ENCODE data around the gene CYP2E1. TPM values are rescaled to one million over a fixed set of nuclear protein-coding genes. Genes with fewer than 3 reads are reported as not detected.
"Not testable (repeated sequence)": the region's sequence is repeated elsewhere in the genome, so short reads cannot be mapped to it uniquely, and the experiment has no call there.

The CYP2E1 gene
- polyA plus RNA-seq, 1 of the 3 experiments (the other 2 are of a cell fraction) = 0.61 TPM

- H2AFZ ChIP-seq (ENCODE audit: low read depth); H3K4me1 ChIP-seq (ENCODE audit: control insufficient read depth in 1 of 2, insufficient read depth in 2 of 2, low read depth in 1 of 2, low read length in 1 of 2); H3K4me3 ChIP-seq (ENCODE audit: low read depth in 2 of 2, low read length in 1 of 2); H3K9me3 ChIP-seq; POLR2A ChIA-PET; DNase-seq; H3K9ac ChIP-seq; H4K20me1 ChIP-seq (ENCODE audit: insufficient read depth); H3K27ac ChIP-seq (ENCODE audit: low read depth in 2 of 2, low read length in 1 of 2); CTCF ChIA-PET; H3K9me2 ChIP-seq; H3K36me3 ChIP-seq (replicated peaks in 1 of 2; ENCODE audit: control insufficient read depth in 1 of 2, insufficient read depth in 2 of 2, low read length in 1 of 2); H3K27me3 ChIP-seq (ENCODE audit: insufficient read depth); H3K4me2 ChIP-seq; H3K79me2 ChIP-seq (ENCODE audit: insufficient read depth); H3F3A ChIP-seq (replicated peaks; ENCODE audit: insufficient read depth): not testable (repeated sequence)
- no CpG with 5 or more reads among the region's 80 CpGs for WGBS (ENCODE audit: low lambda C conversion rate)
Observed at GRCh38 chr10:133568831-133569527, 41.8 kb downstream of the CYP2E1 start.

GRCh38 chr10:133569801-133570200 lies 42.6 kb downstream of the CYP2E1 start:
- H3K9me3 ChIP-seq; H2AFZ ChIP-seq (ENCODE audit: low read depth); DNase-seq; H3K9ac ChIP-seq; CTCF ChIA-PET; POLR2A ChIA-PET; H3F3A ChIP-seq (replicated peaks; ENCODE audit: insufficient read depth); H3K27ac ChIP-seq (ENCODE audit: low read depth in 2 of 2, low read length in 1 of 2); H4K20me1 ChIP-seq (ENCODE audit: insufficient read depth); H3K4me2 ChIP-seq; H3K79me2 ChIP-seq (ENCODE audit: insufficient read depth); H3K4me3 ChIP-seq (ENCODE audit: low read depth in 2 of 2, low read length in 1 of 2); H3K9me2 ChIP-seq; H3K36me3 ChIP-seq (replicated peaks in 1 of 2; ENCODE audit: control insufficient read depth in 1 of 2, insufficient read depth in 2 of 2, low read length in 1 of 2); H3K4me1 ChIP-seq (ENCODE audit: control insufficient read depth in 1 of 2, insufficient read depth in 2 of 2, low read depth in 1 of 2, low read length in 1 of 2); H3K27me3 ChIP-seq (ENCODE audit: insufficient read depth): not testable (repeated sequence)
- 61% methylated on average over 11 of the region's 21 CpGs for WGBS (ENCODE audit: low lambda C conversion rate)

GRCh38 chr10:133572055-133572454 lies 44.9 kb downstream of the CYP2E1 start:
- H3K36me3 ChIP-seq (replicated peaks in 1 of 2; ENCODE audit: control insufficient read depth in 1 of 2, insufficient read depth in 2 of 2, low read length in 1 of 2); H3K4me3 ChIP-seq (ENCODE audit: low read depth in 2 of 2, low read length in 1 of 2); H3F3A ChIP-seq (replicated peaks; ENCODE audit: insufficient read depth); POLR2A ChIA-PET; H3K9ac ChIP-seq; H2AFZ ChIP-seq (ENCODE audit: low read depth); H3K4me2 ChIP-seq; H3K27me3 ChIP-seq (ENCODE audit: insufficient read depth); H3K9me2 ChIP-seq; H3K27ac ChIP-seq (ENCODE audit: low read depth in 2 of 2, low read length in 1 of 2); H3K9me3 ChIP-seq; H4K20me1 ChIP-seq (ENCODE audit: insufficient read depth); CTCF ChIA-PET; DNase-seq; H3K4me1 ChIP-seq (ENCODE audit: control insufficient read depth in 1 of 2, insufficient read depth in 2 of 2, low read depth in 1 of 2, low read length in 1 of 2); H3K79me2 ChIP-seq (ENCODE audit: insufficient read depth): not testable (repeated sequence)
- WGBS (ENCODE audit: low lambda C conversion rate) = 54% methylated on average over 11 of the region's 11 CpGs

- H3K4me3 ChIP-seq (ENCODE audit: low read depth in 2 of 2, low read length in 1 of 2); POLR2A ChIA-PET; H2AFZ ChIP-seq (ENCODE audit: low read depth); H3K4me2 ChIP-seq; H3K9me3 ChIP-seq; H3K79me2 ChIP-seq (ENCODE audit: insufficient read depth); H3K4me1 ChIP-seq (ENCODE audit: control insufficient read depth in 1 of 2, insufficient read depth in 2 of 2, low read depth in 1 of 2, low read length in 1 of 2); H3K27ac ChIP-seq (ENCODE audit: low read depth in 2 of 2, low read length in 1 of 2); H3K27me3 ChIP-seq (ENCODE audit: insufficient read depth); H4K20me1 ChIP-seq (ENCODE audit: insufficient read depth); H3K9me2 ChIP-seq; H3K36me3 ChIP-seq (replicated peaks in 1 of 2; ENCODE audit: control insufficient read depth in 1 of 2, insufficient read depth in 2 of 2, low read length in 1 of 2); H3K9ac ChIP-seq; DNase-seq; H3F3A ChIP-seq (replicated peaks; ENCODE audit: insufficient read depth): not testable (repeated sequence)
- 45% methylated on average over 1 of the region's 1 CpG for WGBS (ENCODE audit: low lambda C conversion rate)
- CTCF ChIA-PET = interaction anchor here (1.0 to 1.5 kb wide), 3 partner anchors 32 to 135 kb away, joined by 3 to 4 read pairs (median 4); no protein-coding TSS in a partner anchor
Observed at GRCh38 chr10:133573460-133573859, 46.3 kb downstream of the CYP2E1 start.

- H3K9me3 ChIP-seq; H3F3A ChIP-seq (replicated peaks; ENCODE audit: insufficient read depth); POLR2A ChIA-PET; H3K36me3 ChIP-seq (replicated peaks in 1 of 2; ENCODE audit: control insufficient read depth in 1 of 2, insufficient read depth in 2 of 2, low read length in 1 of 2); H4K20me1 ChIP-seq (ENCODE audit: insufficient read depth); H3K4me2 ChIP-seq; H3K27me3 ChIP-seq (ENCODE audit: insufficient read depth); H3K27ac ChIP-seq (ENCODE audit: low read depth in 2 of 2, low read length in 1 of 2); H3K79me2 ChIP-seq (ENCODE audit: insufficient read depth); H3K4me1 ChIP-seq (ENCODE audit: control insufficient read depth in 1 of 2, insufficient read depth in 2 of 2, low read depth in 1 of 2, low read length in 1 of 2); H3K9me2 ChIP-seq; CTCF ChIA-PET; DNase-seq; H3K4me3 ChIP-seq (ENCODE audit: low read depth in 2 of 2, low read length in 1 of 2); H2AFZ ChIP-seq (ENCODE audit: low read depth); H3K9ac ChIP-seq: not testable (repeated sequence)
- WGBS (ENCODE audit: low lambda C conversion rate) = 0% methylated on average over 1 of the region's 31 CpGs
Observed at GRCh38 chr10:133577037-133577436, 49.9 kb downstream of the CYP2E1 start.

Other genes with a start within 250 kb of the CYP2E1 start
- gene TUBGCP2, start 218.5 kb upstream of the CYP2E1 start, polyA plus RNA-seq (2012; rRNA removed) = 47.4 and 49.1 TPM in 2 replicates
- gene ZNF511, start 218.4 kb upstream of the CYP2E1 start, polyA plus RNA-seq (2012; rRNA removed) = 43.5 and 62.3 TPM in 2 replicates
- 3.3 TPM in 2 replicates for gene CALY, start 190.5 kb upstream of the CYP2E1 start, polyA plus RNA-seq (2012; rRNA removed)
- 1.9 and 2.3 TPM in 2 replicates for gene PRAP1, start 180.0 kb upstream of the CYP2E1 start, polyA plus RNA-seq (2012; rRNA removed)
- 25.3 and 32.5 TPM in 2 replicates for gene FUOM, start 169.3 kb upstream of the CYP2E1 start, polyA plus RNA-seq (2012; rRNA removed)
- gene ECHS1, start 154.0 kb upstream of the CYP2E1 start, polyA plus RNA-seq (2012; rRNA removed) = 72.1 and 97.8 TPM in 2 replicates
- gene PAOX, start 148.1 kb upstream of the CYP2E1 start, polyA plus RNA-seq (2012; rRNA removed) = 6.2 and 6.6 TPM in 2 replicates
- gene MTG1, start 133.2 kb upstream of the CYP2E1 start, polyA plus RNA-seq (2012; rRNA removed) = 86.4 and 90.7 TPM in 2 replicates
- 0.78 and 1.2 TPM in 2 replicates for gene SPRN, start 102.7 kb upstream of the CYP2E1 start, polyA plus RNA-seq (2012; rRNA removed)
- 2.1 and 3.4 TPM in 2 replicates for gene SCART1, start 73.4 kb upstream of the CYP2E1 start, polyA plus RNA-seq (2012; rRNA removed)
- not detected in 2 replicates for gene SYCE1, start 38.2 kb downstream of the CYP2E1 start, polyA plus RNA-seq (2012; rRNA removed)
- not detected in 2 replicates for gene FRG2B, start 99.4 kb downstream of the CYP2E1 start, polyA plus RNA-seq (2012; rRNA removed)